Esophagus squamous epithelium (tissue), 5 donors: ENCODE measurements around the gene OTOS. TPM values are rescaled to one million over a fixed set of nuclear protein-coding genes. Genes with fewer than 3 reads are reported as not detected.

Source experiments
- DNase-seq: peaks from one replicate; lab custom pipeline; 2025; lab: John Stamatoyannopoulos, UW
- H3K27ac ChIP-seq, 4 donors: fragments of 200-600 bp; sonication (generic); one replicate each; pipeline ENCODE4 v1.5.1; 2016 to 2019; ENCODE audit warnings: mild to moderate bottlenecking in 1 of 4
- H3K27me3 ChIP-seq, 4 donors: fragments of 200-600 bp; sonication (generic); 1 replicate in 3 of 4; 2 replicates in 1 of 4; pipeline versions ENCODE4 v1.5.1 to v1.6.0; 2017 to 2021; ENCODE audit warnings: antibody characterized with exemption in 1 of 4
- H3K36me3 ChIP-seq, 3 donors: fragments of 200-600 bp; sonication (generic); one replicate each; pipeline ENCODE4 v1.5.1; 2016 to 2019
- H3K4me1 ChIP-seq, 3 donors: fragments of 200-600 bp; sonication (generic); one replicate each; pipeline ENCODE4 v1.5.1; 2017 to 2019
- H3K4me3 ChIP-seq, 4 donors: fragments of 200-600 bp; sonication (generic); 1 replicate in 3 of 4; 2 replicates in 1 of 4; pipeline ENCODE4 v1.5.1; 2016 to 2019; ENCODE audit warnings: mild to moderate bottlenecking in 2 of 4, moderate library complexity in 1 of 4
- H3K9me3 ChIP-seq, 3 donors: fragments of 200-600 bp; sonication (generic); one replicate each; pipeline ENCODE4 v1.5.1; 2016 to 2019
- POLR2A ChIP-seq, 4 donors: fragments of 450-650 bp; IDR thresholded peaks; one replicate each; pipeline ENCODE4 v1.6.1; 2017; ENCODE audit warnings: antibody characterized with exemption in 4 of 4, mild to moderate bottlenecking in 4 of 4, moderate library complexity in 3 of 4
- WGBS, 2 donors: methylation state at CpG; one replicate each; pipeline ENCODE4 v1.1.5; 2018; 5-methylcytosine and 5-hydroxymethylcytosine counted together
- intact Hi-C: fragments of 100-400 bp; cut with DNase I; formaldehyde crosslinking; loops from one replicate; pipeline ENCODE4 v1.15.0; 2022
- total RNA-seq, 4 donors: library from RNA; depleted of rRNA; stranded (reverse); fragments of >200 nt; gene quantifications; one replicate each; pipeline ENCODE4 v1.1.0, GENCODE V29; 2016
- TF ChIP-seq, protein P1 (sequence below), 6 experiments: fragments of 450-650 bp in 4 of 6; fragments of 200-600 bp in 2 of 6; sonication (generic) in 2 of 6; IDR thresholded peaks; one replicate each; pipeline ENCODE4 v1.5.1; 2016 to 2019; ENCODE audit warnings: antibody characterized with exemption in 6 of 6, mild to moderate bottlenecking in 4 of 6, moderate library complexity in 4 of 6
- donor health status: DM: yes; HTN: yes; CAD: no.

The OTOS gene
- total RNA-seq, 4 donors from 2014 or later = not detected

DNA sequence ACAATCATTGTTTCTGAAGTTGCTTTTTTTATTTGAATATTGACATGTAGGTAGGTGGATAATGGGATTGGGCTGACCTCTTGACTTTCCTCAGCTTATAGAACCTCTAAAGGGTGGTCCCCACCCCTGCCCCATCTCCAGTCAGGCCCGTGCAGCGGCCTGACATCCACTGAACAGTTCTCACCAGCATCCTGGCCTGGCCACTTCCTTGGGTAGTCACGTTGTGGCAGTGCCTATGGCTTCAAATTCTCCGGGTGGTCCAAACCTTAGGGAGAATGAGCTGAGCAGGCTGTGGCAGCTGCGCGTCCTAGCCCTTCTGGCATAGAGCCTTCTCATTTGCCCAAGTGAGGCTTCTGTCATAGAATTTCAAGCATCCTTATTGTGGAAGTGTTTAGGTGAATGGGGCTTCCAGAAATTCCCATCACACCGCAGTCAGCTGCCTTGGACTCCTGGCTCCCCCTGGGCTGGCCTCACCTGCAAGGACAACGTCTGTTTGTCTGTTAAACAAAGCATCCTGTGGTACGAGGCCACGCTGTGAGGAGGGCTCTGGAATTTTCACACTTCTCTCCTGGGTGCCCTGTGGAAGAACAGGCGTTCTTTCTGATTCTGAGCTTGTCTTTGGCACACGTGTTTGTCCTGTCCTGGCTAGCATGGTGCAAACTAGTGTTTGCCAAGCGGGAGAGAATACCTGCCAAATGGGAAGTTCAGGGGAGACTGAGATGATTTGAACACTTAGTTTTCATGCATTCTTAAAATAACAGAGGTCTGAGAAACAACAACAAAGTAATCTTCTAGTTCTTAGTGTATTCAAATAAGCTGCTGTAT is 31.8 kb upstream of the OTOS start:
- no peak overlapping the region for H3K4me3 ChIP-seq
- H3K36me3 ChIP-seq = no peaks in the 10 kb centered on the region
- H3K27me3 ChIP-seq = peaks cover 0 to 21% (median 0%) of the 10 kb centered on the region in 4 donors
- no peaks in the 10 kb centered on the region for H3K9me3 ChIP-seq
- H3K4me1 ChIP-seq = no peaks in the 10 kb centered on the region
- H3K27ac ChIP-seq = no peak overlapping the region
- TF ChIP-seq, protein P1, sequence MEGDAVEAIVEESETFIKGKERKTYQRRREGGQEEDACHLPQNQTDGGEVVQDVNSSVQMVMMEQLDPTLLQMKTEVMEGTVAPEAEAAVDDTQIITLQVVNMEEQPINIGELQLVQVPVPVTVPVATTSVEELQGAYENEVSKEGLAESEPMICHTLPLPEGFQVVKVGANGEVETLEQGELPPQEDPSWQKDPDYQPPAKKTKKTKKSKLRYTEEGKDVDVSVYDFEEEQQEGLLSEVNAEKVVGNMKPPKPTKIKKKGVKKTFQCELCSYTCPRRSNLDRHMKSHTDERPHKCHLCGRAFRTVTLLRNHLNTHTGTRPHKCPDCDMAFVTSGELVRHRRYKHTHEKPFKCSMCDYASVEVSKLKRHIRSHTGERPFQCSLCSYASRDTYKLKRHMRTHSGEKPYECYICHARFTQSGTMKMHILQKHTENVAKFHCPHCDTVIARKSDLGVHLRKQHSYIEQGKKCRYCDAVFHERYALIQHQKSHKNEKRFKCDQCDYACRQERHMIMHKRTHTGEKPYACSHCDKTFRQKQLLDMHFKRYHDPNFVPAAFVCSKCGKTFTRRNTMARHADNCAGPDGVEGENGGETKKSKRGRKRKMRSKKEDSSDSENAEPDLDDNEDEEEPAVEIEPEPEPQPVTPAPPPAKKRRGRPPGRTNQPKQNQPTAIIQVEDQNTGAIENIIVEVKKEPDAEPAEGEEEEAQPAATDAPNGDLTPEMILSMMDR (IDR thresholded peaks at IDR 0.05) = no peak
- no peak for TF ChIP-seq POLR2A (IDR thresholded peaks at IDR 0.05)
- DNase-seq = no peak
- WGBS, 2 donors = 63% methylated on average over 12 to 13 of the region's 13 CpGs
- intact Hi-C loops = no loop called here

DNA sequence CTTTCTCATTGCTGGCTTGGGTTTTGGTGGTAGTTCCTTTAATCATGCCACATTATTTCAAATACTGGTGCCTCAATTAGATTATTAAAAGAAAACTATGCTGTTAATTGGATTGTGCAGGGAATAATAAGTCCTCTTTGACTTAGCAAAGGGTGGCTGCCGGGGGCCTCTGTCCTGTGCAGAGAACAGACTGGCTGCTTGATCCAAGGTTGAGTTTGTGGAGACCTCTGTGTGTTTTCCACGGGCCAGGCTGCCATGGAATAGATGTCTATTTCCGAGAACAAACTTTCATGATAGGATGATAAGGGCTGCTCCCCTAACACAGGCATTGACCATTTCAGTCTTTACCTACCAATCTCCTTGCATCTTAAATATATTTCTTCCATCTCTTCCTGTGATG is 30.4 kb upstream of the OTOS start:
- no peak overlapping the region for H3K27ac ChIP-seq
- no peak for DNase-seq
- H3K36me3 ChIP-seq = no peaks in the 10 kb centered on the region
- H3K4me1 ChIP-seq = no peaks in the 10 kb centered on the region
- peaks cover 0 to 29% (median 0%) of the 10 kb centered on the region in 4 donors for H3K27me3 ChIP-seq
- no peak overlapping the region for H3K4me3 ChIP-seq
- WGBS, 2 donors = 75 to 78% methylated on average over 3 of the region's 3 CpGs
- no peak for TF ChIP-seq POLR2A (IDR thresholded peaks at IDR 0.05)
- TF ChIP-seq, protein P1 (IDR thresholded peaks at IDR 0.05) = no peak
- H3K9me3 ChIP-seq = no peaks in the 10 kb centered on the region
- intact Hi-C loops = no loop called here

GRCh38 chr2:240170354-240170735 is 29.9 kb upstream of the OTOS start:
- H3K27ac ChIP-seq = no peak overlapping the region
- intact Hi-C loops = no loop called here
- DNase-seq = no peak
- H3K9me3 ChIP-seq = no peaks in the 10 kb centered on the region
- H3K4me1 ChIP-seq = no peaks in the 10 kb centered on the region
- H3K4me3 ChIP-seq = no peak overlapping the region
- no peaks in the 10 kb centered on the region for H3K36me3 ChIP-seq
- 47 to 64% methylated on average over 6 of the region's 6 CpGs for WGBS, 2 donors
- TF ChIP-seq, protein P1 (IDR thresholded peaks at IDR 0.05) = no peak
- no peak for TF ChIP-seq POLR2A (IDR thresholded peaks at IDR 0.05)
- H3K27me3 ChIP-seq = peaks cover 0 to 30% (median 0%) of the 10 kb centered on the region in 4 donors

GRCh38 chr2:240169486-240170353 is 29.3 kb upstream of the OTOS start:
- intact Hi-C loops = no loop called here
- TF ChIP-seq, protein P1 (IDR thresholded peaks at IDR 0.05) = no peak
- TF ChIP-seq POLR2A (IDR thresholded peaks at IDR 0.05) = no peak
- no peak overlapping the region for H3K27ac ChIP-seq
- no peaks in the 10 kb centered on the region for H3K36me3 ChIP-seq
- no peaks in the 10 kb centered on the region for H3K4me1 ChIP-seq
- H3K9me3 ChIP-seq = no peaks in the 10 kb centered on the region
- no peak overlapping the region for H3K4me3 ChIP-seq
- peaks cover 0 to 31% (median 0%) of the 10 kb centered on the region in 4 donors for H3K27me3 ChIP-seq
- 79 to 83% methylated on average over 9 to 12 of the region's 15 CpGs for WGBS, 2 donors
- DNase-seq = no peak
